RKO (cell line): Measurements from ENCODE around the gene PCDHGB3.
"Not testable (repeated sequence)": the region's sequence is repeated elsewhere in the genome, so short reads cannot be mapped to it uniquely, and the experiment has no call there.

Source experiments
- DNase-seq: peaks from one replicate; pipeline ENCODE4 v3.0.0-alpha.2; 2016; ENCODE audit warnings: low spot score

PCDHGB3 gene

DNA sequence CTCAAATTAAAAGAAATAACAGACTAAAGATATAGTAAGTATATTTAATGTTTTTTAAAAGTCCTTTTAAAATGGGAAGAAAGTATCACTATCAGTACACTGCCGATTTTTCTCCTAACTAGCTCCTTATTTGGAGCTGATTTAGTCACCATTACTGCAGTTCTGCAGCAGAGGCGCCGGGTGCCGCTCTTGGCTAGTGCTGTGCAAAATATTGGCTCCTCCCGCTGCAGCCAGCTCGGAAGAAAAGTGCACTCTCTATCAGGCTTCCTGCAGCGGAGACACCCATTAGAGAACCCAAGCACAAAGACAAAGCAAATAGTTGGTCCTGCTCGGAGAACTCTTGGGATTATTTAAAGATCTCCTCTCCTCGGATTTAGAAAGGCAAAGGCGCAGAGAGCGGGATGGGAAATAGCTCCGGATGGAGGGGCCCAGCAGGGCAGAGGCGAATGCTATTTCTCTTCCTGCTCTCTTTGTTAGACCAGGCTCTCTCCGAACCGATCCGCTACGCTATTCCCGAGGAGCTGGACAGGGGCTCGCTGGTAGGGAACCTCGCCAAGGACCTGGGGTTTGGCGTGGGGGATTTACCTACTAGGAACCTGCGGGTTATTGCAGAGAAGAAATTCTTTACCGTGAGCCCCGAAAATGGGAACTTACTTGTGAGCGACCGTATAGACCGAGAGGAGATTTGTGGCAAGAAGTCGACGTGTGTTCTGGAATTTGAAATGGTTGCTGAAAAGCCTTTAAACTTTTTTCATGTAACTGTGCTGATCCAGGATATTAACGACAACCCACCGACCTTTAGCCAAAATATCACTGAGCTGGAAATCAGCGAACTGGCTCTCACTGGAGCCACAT lies at the start of gene PCDHGB3:
TSS of gene PCDHGB3 (plus strand) at position 249 of the 855 bp plus-strand sequence. CDS start at position 402, 153 bp downstream.
- no peak for DNase-seq

DNA sequence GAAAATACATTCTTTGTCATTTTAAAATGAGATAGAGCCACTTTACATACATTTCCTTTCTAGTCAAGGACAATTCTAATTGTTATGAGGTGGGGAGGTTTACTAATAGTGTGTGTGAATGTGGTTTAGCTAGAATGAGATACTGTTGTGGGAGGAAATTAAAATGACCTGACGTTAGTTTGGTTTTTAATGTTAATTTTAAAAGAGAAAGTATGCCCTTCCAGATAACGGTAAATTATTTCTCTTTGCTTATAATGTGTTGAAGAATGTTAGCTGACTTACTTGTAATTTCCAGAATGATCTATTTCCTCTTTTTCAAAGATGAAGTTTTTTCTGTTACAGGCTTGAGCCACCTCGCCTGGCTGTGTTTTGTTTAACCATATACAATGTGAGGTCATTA lies 47.8 kb upstream of the PCDHGB3 start:
- DNase-seq: no peak

- peak; percentile 90 for DNase-seq
These were observed 43.8 kb upstream of the PCDHGB3 start for GRCh38 chr5:141326088-141326854.

- no peak for DNase-seq
These were observed 41.8 kb upstream of the PCDHGB3 start for GRCh38 chr5:141328231-141328630.

- peak; percentile 71 for DNase-seq
These were observed 39.6 kb upstream of the PCDHGB3 start, which contains the start of gene PCDHGA1 for GRCh38 chr5:141330299-141331080. PCDHGA1 (plus strand) TSS chr5:141330514.

- not testable (repeated sequence) for DNase-seq
These were observed 37.5 kb upstream of the PCDHGB3 start for GRCh38 chr5:141332571-141332970.

DNA sequence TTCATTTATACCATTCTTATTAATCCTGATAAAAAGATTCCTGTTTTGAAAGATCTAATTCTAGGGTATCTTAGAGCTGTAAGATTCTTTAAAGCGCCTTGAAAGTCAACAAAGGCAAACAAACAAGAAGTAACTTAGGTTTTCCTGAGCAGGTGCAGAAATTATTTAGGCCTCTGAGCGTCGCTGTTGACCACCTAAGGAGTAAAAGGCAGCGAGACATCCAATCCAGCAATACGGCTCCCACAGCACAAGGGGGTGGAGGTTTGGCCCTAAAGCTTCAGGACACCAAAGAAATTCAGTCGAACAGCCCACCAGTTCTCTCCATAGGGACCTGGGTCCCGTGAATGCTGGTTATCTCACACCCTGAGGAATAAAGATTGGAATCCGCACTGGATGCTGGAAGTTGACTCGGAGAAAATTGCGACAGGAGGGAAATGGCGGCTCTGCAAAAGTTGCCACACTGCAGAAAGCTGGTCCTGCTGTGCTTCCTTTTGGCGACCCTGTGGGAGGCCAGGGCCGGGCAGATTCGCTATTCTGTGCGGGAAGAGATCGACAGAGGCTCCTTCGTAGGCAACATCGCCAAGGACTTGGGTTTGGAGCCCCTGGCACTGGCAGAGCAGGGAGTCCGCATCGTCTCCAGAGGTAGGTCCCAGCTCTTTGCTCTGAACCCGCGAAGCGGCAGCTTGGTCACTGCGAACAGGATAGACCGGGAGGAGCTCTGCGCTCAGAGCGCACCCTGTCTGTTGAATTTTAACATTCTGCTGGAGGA lies 31.3 kb upstream of the PCDHGB3 start, which contains the start of gene PCDHGA2:
TSS of gene PCDHGA2 (plus strand) at position 223 of the 769 bp plus-strand sequence.
- no peak for DNase-seq

- DNase-seq: not testable (repeated sequence)
These were observed 29.2 kb upstream of the PCDHGB3 start for GRCh38 chr5:141340781-141341354.

DNA sequence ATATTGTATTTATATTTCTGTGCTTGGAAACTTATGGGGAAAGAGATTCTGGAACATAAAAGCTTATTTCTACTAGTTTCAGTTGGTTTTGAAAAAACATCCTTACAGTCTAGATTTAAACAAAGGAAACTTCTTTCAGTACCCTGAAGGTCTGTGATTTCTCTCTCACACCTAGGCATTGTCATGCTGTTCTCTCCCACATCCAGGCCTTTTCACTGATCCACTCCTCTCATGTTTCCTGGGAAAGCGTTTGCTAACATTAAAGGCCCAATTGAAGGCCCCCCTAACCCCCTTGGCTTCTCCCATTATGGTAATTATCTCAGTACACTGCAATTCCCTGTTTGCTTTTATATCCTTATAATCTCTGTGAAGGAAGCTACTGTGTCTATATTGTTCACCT lies 27.3 kb upstream of the PCDHGB3 start:
- no peak for DNase-seq

DNA sequence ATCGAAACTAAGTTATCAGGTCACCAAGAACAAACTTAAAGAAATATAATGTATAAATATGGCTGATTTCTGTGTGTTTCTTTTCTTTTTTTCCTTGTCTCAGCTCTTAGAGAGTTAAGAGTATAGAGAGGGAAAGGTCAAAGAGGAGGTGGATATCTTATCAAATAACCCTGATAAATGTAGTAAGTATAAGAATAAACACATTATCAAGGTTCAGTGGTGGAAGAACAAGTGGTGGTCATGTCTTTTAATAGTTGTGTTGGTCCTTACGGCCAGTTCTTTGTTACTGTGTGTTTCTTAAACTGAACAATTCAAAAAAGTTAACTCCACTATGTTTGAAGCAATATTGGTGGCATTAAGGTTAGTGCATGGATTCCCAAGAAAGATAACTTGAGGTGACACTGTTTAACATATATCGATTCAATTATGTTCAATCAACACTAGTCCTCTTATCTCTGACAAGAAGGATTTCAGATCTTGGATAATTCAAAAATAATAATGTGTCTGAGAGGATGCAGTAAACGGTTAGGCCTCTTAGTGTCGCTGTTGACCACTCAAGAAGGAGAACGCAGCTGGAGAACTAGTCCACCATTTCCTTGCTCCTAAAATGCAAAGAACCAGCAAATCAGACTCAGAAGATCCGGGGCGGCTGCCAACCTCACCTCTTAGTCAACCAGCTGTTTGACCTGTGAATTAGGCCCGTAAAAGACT lies 26.6 kb upstream of the PCDHGB3 start, which contains the start of gene PCDHGA3:
TSS of gene PCDHGA3 (plus strand) at position 588 of the 711 bp plus-strand sequence. CDS start 205 bp downstream, outside the sequence.
- no peak for DNase-seq

GRCh38 chr5:141343953-141344463 lies 26.0 kb upstream of the PCDHGB3 start:
- no peak for DNase-seq

DNA sequence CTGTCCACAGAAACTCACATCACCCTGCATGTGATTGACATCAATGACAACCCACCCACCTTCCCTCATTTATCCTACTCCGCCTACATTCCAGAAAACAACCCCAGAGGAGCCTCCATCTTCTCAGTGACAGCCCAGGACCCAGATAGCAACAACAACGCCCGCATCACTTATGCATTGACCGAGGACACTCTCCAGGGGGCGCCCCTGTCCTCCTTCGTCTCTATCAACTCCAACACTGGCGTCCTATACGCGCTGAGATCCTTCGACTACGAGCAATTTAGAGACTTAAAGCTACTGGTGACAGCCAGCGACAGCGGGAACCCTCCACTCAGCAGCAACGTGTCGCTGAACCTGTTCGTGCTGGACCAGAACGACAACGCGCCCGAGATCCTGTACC lies 24.7 kb upstream of the PCDHGB3 start:
- DNase-seq: no peak

DNA sequence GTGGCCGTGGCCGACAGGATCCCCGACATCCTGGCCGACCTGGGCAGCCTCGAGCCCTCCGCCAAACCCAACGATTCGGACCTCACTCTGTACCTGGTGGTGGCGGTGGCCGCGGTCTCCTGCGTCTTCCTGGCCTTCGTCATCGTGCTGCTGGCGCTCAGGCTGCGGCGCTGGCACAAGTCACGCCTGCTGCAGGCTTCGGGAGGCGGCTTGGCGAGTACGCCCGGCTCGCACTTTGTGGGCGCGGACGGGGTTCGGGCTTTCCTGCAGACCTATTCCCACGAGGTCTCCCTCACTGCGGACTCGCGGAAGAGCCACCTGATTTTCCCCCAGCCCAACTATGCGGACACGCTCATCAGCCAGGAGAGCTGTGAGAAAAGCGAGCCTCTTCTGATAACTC lies 24.0 kb upstream of the PCDHGB3 start:
- not testable (repeated sequence) for DNase-seq

DNA sequence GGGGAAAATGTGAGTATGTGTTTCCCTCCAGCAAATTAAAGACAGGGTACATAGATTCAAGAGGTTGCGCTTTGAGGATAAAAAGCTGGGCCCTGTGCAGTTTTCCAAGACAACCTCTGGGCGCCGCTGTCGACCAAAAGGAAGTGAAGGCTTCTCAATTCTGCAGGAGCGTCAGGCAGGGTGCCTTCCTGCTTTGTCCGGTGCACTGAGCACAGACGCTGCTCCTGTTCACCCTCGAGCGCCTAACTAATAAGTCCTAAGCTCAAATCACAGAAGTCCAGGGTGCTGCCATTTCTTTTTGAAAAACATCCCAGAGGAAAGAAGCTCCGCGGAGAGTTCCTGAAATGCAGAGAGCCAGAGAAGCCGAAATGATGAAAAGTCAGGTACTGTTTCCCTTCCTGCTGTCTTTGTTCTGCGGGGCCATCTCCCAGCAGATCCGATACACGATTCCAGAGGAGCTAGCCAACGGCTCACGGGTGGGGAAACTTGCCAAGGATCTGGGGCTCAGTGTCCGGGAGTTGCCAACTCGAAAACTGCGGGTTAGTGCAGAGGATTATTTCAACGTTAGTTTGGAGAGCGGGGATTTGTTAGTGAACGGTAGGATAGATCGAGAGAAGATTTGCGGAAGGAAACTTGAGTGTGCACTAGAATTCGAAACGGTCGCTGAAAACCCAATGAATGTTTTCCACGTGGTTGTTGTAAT lies 20.0 kb upstream of the PCDHGB3 start, which contains the start of gene PCDHGB1:
TSS of gene PCDHGB1 (plus strand) at position 183 of the 703 bp plus-strand sequence. CDS start at position 345, 162 bp downstream.
- peak; percentile 84 for DNase-seq

GRCh38 chr5:141351591-141351990 lies 18.5 kb upstream of the PCDHGB3 start:
- no peak for DNase-seq

DNA sequence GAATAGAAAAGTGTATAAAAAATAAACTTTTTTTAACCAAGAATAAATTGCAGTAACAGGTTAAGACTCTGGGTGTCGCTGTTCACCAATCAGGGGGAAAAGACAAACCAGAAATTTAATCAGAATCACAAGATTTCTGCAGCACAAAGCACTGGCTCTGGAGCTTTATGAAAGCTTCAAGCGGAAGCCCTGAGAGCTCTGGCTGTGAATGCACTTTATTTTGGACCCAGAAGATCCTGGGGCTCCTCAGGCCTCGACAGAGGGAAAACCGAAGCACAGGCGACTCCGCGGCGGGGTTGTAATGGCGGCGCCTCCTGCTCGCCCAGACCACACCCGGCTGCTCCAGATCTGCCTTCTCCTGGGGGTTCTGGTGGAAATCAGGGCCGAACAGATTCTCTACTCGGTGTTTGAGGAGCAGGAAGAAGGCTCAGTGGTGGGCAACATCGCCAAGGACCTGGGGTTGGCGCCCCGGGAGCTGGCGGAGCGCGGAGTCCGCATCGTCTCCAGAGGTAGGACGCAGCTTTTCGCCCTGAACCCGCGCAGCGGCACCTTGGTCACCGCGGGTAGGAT lies 15.1 kb upstream of the PCDHGB3 start, which contains the start of gene PCDHGA4:
TSS of gene PCDHGA4 (plus strand) at position 122 of the 570 bp plus-strand sequence. CDS start at position 209, 87 bp downstream.
- DNase-seq: no peak

DNA sequence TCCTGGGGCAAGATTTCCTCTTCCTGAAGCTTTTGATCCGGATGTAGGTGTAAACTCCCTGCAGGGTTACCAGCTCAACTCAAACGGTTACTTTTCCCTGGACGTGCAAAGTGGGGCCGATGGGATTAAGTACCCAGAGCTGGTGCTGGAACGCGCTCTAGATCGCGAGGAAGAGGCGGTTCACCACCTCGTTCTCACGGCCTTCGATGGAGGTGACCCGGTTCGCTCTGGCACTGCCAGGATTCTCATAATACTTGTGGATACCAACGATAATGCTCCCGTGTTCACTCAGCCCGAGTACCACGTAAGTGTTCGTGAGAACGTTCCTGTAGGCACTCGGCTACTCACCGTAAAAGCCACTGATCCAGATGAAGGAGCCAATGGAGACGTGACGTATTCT lies 14.4 kb upstream of the PCDHGB3 start:
- no peak for DNase-seq

GRCh38 chr5:141356133-141356532 lies 13.9 kb upstream of the PCDHGB3 start:
- peak; percentile 20 for DNase-seq

DNA sequence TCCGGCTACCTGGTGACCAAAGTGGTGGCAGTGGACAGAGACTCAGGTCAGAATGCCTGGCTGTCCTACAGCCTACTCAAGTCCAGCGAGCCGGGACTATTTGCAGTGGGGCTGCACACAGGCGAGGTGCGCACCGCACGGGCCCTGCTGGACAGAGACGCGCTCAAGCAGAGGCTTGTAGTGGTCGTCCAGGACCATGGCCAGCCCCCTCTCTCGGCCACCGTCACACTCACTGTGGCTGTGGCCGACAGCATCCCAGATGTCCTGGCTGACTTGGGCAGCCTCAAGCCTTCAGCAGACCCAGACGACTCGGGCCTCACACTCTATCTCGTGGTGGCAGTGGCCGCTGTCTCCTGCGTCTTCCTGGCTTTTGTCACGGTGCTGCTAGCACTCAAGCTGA lies 13.1 kb upstream of the PCDHGB3 start:
- no peak for DNase-seq
